GM23248 (cell line): ENCODE results near the gene SIRT7.

Experiments used
- EZH2 ChIP-seq: fragments of 200-600 bp; sonication (generic); IDR thresholded peaks from 2 replicates; pipeline ENCODE4 v1.6.1; 2018; ENCODE audit warnings: antibody characterized with exemption, mild to moderate bottlenecking; ENCODE audit not compliant: insufficient read depth, poor library complexity, severe bottlenecking
- EZH2phosphoT487 ChIP-seq: fragments of 200-600 bp; sonication (generic); IDR thresholded peaks from 2 replicates; pipeline ENCODE4 v1.6.1; 2018; ENCODE audit warnings: antibody characterized with exemption, moderate library complexity, mild to moderate bottlenecking, low read depth; ENCODE audit not compliant: insufficient read depth

DNA sequence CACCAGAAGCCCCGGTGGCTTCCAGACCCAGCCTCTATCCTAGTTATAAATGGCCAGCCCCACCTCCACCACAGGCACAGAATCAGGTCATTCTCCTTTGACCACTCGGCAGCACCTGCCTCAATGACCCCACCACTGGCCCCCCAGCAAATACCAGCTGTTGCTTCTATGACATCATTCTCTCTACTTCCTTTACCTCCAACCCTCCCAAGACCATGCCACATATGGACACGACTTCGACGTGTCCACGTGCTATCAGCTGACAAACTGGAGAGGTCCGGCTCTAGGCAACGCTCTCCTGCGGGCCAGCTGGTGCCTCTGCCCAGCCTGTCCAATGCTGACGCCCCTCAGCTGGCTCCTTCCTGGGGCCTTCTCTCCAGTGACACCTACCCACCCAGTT is 32.5 kb downstream of the SIRT7 start:
- TF ChIP-seq EZH2, result no peak
- TF ChIP-seq EZH2phosphoT487, result no peak
